ENCODE results near the gene KLLN.

Gene KLLN

DNA sequence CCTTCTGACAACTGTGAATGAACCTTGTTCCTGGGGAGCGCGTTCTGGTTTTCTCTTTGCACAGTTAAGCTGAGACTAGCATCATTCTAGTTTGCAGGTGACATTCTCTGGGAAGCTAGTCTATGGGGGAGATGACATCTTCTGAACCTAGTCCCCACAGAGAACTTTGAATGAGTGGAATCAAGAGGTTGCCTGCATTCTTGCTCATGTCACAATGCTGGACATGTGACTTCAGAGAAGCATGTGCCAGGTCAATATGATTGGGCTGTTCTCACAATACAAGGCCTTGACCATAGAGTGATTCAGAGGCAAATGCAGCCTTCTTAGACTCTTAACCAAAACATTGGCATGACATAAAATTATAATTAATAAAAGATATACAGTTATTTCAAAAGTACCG lies 22.1 kb downstream of the KLLN start:
- Histone ChIP-seq H3K4me3 (ENCODE audit: low read length) (no peak overlapping the region), H3K9me2 (replicated peaks; ENCODE audit: insufficient read depth, low read length) (no peaks in the 10 kb centered on the region), H3K4me1 (ENCODE audit: low read length) (peaks cover 12% of the 10 kb centered on the region), H3K27me3 (replicated peaks; ENCODE audit: insufficient read depth, low read length) (no peaks in the 10 kb centered on the region), H2AFZ (ENCODE audit: low read length) (no peak overlapping the region), H3K4me2 (ENCODE audit: low read depth, low read length) (no peak overlapping the region), H3K36me3 (replicated peaks; ENCODE audit: insufficient read depth, low read length) (no peaks in the 10 kb centered on the region), H3K79me2 (ENCODE audit: low read length) (no peaks in the 10 kb centered on the region), H3K9me3 (replicated peaks; ENCODE audit: insufficient read depth, low read length) (no peaks in the 10 kb centered on the region), H4K20me1 (ENCODE audit: insufficient read depth, low read length) (no peaks in the 10 kb centered on the region), H3K9ac (ENCODE audit: low read length) (no peak overlapping the region), H3K27ac (ENCODE audit: low read length) (no peak overlapping the region), H3F3A (ENCODE audit: insufficient read depth, low read length) (no peaks in the 10 kb centered on the region)
- no peak for DNase-seq
- no peak for TF ChIP-seq EZH2phosphoT487 (IDR thresholded peaks at IDR 0.05; ENCODE audit: low read length)
- no peak for TF ChIP-seq EZH2 (optimal IDR thresholded peaks at IDR 0.05; ENCODE audit: low read depth, low read length)
- TF ChIP-seq, protein P1, sequence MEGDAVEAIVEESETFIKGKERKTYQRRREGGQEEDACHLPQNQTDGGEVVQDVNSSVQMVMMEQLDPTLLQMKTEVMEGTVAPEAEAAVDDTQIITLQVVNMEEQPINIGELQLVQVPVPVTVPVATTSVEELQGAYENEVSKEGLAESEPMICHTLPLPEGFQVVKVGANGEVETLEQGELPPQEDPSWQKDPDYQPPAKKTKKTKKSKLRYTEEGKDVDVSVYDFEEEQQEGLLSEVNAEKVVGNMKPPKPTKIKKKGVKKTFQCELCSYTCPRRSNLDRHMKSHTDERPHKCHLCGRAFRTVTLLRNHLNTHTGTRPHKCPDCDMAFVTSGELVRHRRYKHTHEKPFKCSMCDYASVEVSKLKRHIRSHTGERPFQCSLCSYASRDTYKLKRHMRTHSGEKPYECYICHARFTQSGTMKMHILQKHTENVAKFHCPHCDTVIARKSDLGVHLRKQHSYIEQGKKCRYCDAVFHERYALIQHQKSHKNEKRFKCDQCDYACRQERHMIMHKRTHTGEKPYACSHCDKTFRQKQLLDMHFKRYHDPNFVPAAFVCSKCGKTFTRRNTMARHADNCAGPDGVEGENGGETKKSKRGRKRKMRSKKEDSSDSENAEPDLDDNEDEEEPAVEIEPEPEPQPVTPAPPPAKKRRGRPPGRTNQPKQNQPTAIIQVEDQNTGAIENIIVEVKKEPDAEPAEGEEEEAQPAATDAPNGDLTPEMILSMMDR (IDR thresholded peaks at IDR 0.05; ENCODE audit: low read length): no peak

DNA sequence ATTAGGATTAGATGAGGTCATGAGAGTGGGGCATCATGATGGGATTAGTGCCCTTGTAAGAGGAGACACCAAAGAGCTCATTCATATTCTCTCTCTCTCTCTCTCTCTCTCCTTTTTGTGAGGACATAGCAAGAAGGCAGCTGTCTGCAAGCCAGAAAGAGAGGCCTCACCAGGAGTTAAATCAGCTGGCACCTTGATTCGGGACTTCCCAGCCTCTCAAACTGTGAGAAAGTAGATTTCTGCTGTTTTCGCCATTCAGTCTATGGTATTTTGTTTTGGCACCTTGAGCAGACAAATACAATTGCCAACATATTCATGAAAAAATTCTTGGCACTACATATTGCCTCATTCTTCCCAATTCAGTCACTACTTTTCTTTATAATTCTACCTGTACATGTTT lies 24.7 kb downstream of the KLLN start:
- DNase-seq: peak; percentile 17
- Histone ChIP-seq H2AFZ (ENCODE audit: low read length) (no peak overlapping the region), H3K27me3 (replicated peaks; ENCODE audit: insufficient read depth, low read length) (no peaks in the 10 kb centered on the region)

DNA sequence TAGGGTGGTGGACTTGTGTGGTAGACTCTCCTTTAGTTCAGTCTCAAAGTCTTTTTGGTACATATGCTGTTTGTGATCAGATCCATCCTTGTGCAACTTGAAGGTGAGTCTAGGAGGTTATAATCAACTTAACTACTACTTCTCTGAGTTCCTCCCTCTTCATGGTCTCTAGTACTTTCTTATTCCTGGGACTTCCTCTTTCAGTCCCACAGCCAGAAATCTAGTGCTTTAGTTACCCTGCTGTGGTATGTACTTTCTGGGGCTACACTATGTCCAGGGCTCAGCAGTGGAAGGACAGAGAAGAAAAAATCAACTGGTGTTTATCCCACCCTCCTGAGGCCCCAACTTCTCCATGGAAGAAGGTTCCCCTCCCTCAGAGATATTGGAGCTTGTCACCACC lies 25.9 kb downstream of the KLLN start:
- Histone ChIP-seq H3K9ac (ENCODE audit: low read length) (no peak overlapping the region), H3K27ac (ENCODE audit: low read length) (no peak overlapping the region), H2AFZ (ENCODE audit: low read length) (no peak overlapping the region), H3K36me3 (replicated peaks; ENCODE audit: insufficient read depth, low read length) (no peaks in the 10 kb centered on the region; the same call in 1 of the 2 replicates), H3K27me3 (replicated peaks; ENCODE audit: insufficient read depth, low read length) (no peaks in the 10 kb centered on the region), H3F3A (ENCODE audit: insufficient read depth, low read length) (no peaks in the 10 kb centered on the region), H4K20me1 (ENCODE audit: insufficient read depth, low read length) (no peaks in the 10 kb centered on the region), H3K9me3 (replicated peaks; ENCODE audit: insufficient read depth, low read length) (no peaks in the 10 kb centered on the region), H3K79me2 (ENCODE audit: low read length) (no peaks in the 10 kb centered on the region), H3K4me1 (ENCODE audit: low read length) (peaks cover 8% of the 10 kb centered on the region; the same call in 1 of the 2 replicates), H3K4me3 (ENCODE audit: low read length) (no peak overlapping the region), H3K9me2 (replicated peaks; ENCODE audit: insufficient read depth, low read length) (no peaks in the 10 kb centered on the region), H3K4me2 (ENCODE audit: low read depth, low read length) (no peak overlapping the region)
- no peak for TF ChIP-seq EZH2phosphoT487 (IDR thresholded peaks at IDR 0.05; ENCODE audit: low read length)
- TF ChIP-seq EZH2 (optimal IDR thresholded peaks at IDR 0.05; ENCODE audit: low read depth, low read length): no peak
- TF ChIP-seq, protein P1 (IDR thresholded peaks at IDR 0.05; ENCODE audit: low read length): no peak
- DNase-seq: no peak

More for the DNA sequence above, 24.7 kb downstream of the KLLN start:
- Histone ChIP-seq H4K20me1 (ENCODE audit: insufficient read depth, low read length) (no peaks in the 10 kb centered on the region), H3F3A (ENCODE audit: insufficient read depth, low read length) (no peaks in the 10 kb centered on the region), H3K9ac (ENCODE audit: low read length) (no peak overlapping the region), H3K9me3 (replicated peaks; ENCODE audit: insufficient read depth, low read length) (no peaks in the 10 kb centered on the region), H3K36me3 (replicated peaks; ENCODE audit: insufficient read depth, low read length) (no peaks in the 10 kb centered on the region; the same call in 1 of the 2 replicates), H3K4me2 (ENCODE audit: low read depth, low read length) (no peak overlapping the region), H3K27ac (ENCODE audit: low read length) (no peak overlapping the region), H3K4me3 (ENCODE audit: low read length) (no peak overlapping the region), H3K4me1 (ENCODE audit: low read length) (peaks cover 12% of the 10 kb centered on the region), H3K79me2 (ENCODE audit: low read length) (no peaks in the 10 kb centered on the region), H3K9me2 (replicated peaks; ENCODE audit: insufficient read depth, low read length) (no peaks in the 10 kb centered on the region)
- no peak for TF ChIP-seq EZH2 (optimal IDR thresholded peaks at IDR 0.05; ENCODE audit: low read depth, low read length)
- TF ChIP-seq EZH2phosphoT487 (IDR thresholded peaks at IDR 0.05; ENCODE audit: low read length): no peak
- TF ChIP-seq, protein P1 (IDR thresholded peaks at IDR 0.05; ENCODE audit: low read length): no peak
